ENCODE results near the gene RAB29. TPM values are rescaled to one million over a fixed set of nuclear protein-coding genes. Genes with fewer than 3 reads are reported as not detected.
"Not testable (repeated sequence)": the region's sequence is repeated elsewhere in the genome, so short reads cannot be mapped to it uniquely, and the experiment has no call there.

Gene RAB29, protein sequence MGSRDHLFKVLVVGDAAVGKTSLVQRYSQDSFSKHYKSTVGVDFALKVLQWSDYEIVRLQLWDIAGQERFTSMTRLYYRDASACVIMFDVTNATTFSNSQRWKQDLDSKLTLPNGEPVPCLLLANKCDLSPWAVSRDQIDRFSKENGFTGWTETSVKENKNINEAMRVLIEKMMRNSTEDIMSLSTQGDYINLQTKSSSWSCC
- 21.6 and 24.4 TPM in 2 replicates for total RNA-seq

DNA sequence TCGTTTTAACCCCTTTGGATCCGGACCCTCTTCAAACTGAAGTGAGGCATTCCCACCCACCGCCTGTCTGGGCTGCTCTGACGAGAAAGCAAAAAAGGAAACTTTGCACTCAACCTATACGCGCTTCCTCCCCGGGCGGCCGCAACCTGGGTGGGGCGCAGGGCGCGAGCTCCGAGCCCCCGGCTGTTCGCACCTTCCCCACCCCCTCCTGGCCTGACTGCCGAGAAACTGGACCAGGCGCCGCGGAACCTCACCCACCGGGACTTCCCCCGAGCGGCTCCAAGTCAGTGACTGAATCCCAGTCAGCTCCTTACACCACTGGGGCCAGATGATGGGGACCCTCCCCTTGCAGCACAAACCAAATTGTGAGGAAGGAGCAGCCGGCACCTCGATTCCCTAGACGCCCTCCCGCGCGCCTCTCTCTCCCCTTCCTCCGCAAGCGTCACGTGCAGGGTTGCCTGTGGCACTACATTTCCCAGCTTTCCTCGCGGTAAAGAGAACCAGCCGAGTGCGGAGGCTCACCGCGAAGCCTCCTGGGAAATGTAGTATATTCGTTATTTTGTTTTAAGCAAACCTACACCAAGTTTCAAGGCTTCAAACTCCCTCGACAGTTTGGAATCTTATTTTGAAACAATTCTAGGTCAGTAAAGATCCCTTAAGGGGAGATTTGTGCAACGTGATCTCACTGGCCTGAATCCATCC lies at the start of gene RAB29:
Gene RAB29, minus strand, starts transcription at position 468 of the 702 bp plus-strand sequence. CDS start 526 bp downstream, outside the sequence.
- Histone ChIP-seq H3K4me3 (ENCODE audit: low read depth, low read length) (peak within 1 kb of the TSS; percentile 93), H3K27me3 (ENCODE audit: control insufficient read depth, insufficient read depth, low read length) (no peaks in the 10 kb centered on the region), H3K36me3 (ENCODE audit: control insufficient read depth, insufficient read depth, low read length) (no peaks in the 10 kb centered on the region)
- no peak for DNase-seq (ENCODE audit: low read depth)
- TF ChIP-seq, protein P1, sequence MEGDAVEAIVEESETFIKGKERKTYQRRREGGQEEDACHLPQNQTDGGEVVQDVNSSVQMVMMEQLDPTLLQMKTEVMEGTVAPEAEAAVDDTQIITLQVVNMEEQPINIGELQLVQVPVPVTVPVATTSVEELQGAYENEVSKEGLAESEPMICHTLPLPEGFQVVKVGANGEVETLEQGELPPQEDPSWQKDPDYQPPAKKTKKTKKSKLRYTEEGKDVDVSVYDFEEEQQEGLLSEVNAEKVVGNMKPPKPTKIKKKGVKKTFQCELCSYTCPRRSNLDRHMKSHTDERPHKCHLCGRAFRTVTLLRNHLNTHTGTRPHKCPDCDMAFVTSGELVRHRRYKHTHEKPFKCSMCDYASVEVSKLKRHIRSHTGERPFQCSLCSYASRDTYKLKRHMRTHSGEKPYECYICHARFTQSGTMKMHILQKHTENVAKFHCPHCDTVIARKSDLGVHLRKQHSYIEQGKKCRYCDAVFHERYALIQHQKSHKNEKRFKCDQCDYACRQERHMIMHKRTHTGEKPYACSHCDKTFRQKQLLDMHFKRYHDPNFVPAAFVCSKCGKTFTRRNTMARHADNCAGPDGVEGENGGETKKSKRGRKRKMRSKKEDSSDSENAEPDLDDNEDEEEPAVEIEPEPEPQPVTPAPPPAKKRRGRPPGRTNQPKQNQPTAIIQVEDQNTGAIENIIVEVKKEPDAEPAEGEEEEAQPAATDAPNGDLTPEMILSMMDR (IDR thresholded peaks at IDR 0.05; ENCODE audit: insufficient read depth, low read length, poor library complexity, severe bottlenecking): no peak

GRCh38 chr1:205824180-205824579 lies 48.9 kb upstream of the RAB29 start:
- TF ChIP-seq, protein P1 (IDR thresholded peaks at IDR 0.05; ENCODE audit: insufficient read depth, low read length, poor library complexity, severe bottlenecking): no peak
- H3K4me3 ChIP-seq (ENCODE audit: low read depth, low read length): no peak overlapping the region
- no peak for DNase-seq (ENCODE audit: low read depth)
- peaks cover 13% of the 10 kb centered on the region for H3K27me3 ChIP-seq (ENCODE audit: control insufficient read depth, insufficient read depth, low read length)
- H3K36me3 ChIP-seq (ENCODE audit: control insufficient read depth, insufficient read depth, low read length): no peaks in the 10 kb centered on the region

DNA sequence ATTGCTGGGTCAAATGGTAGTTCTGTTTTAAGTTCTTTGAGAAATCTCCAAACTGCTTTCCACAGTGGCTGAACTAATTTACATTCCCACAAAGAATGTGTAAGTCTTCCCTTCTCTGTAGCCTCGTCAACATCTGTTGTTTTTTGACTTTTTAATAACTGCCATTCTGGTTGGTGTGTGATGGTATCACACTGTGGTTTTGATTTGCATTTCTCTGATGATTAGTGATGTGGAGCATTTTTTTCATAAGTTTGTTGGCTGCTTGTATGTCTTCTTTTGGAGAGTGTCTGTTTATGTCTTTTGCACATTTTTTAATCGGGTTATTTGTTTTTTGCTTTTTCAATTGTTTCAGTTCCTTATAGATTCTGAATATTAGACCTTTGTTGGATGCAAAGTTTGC lies 48.0 kb upstream of the RAB29 start:
- not testable (repeated sequence) for H3K36me3 ChIP-seq (ENCODE audit: control insufficient read depth, insufficient read depth, low read length); DNase-seq (ENCODE audit: low read depth); H3K4me3 ChIP-seq (ENCODE audit: low read depth, low read length)
- peaks cover 13% of the 10 kb centered on the region for H3K27me3 ChIP-seq (ENCODE audit: control insufficient read depth, insufficient read depth, low read length)

- H3K4me3 ChIP-seq (ENCODE audit: low read depth, low read length): no peak overlapping the region
- DNase-seq (ENCODE audit: low read depth): no peak
- no peaks in the 10 kb centered on the region for H3K36me3 ChIP-seq (ENCODE audit: control insufficient read depth, insufficient read depth, low read length)
- H3K27me3 ChIP-seq (ENCODE audit: control insufficient read depth, insufficient read depth, low read length): peaks cover 11% of the 10 kb centered on the region
- TF ChIP-seq, protein P1 (IDR thresholded peaks at IDR 0.05; ENCODE audit: insufficient read depth, low read length, poor library complexity, severe bottlenecking): no peak
Measured at GRCh38 chr1:205822397-205822796, 47.1 kb upstream of the RAB29 start.

DNA sequence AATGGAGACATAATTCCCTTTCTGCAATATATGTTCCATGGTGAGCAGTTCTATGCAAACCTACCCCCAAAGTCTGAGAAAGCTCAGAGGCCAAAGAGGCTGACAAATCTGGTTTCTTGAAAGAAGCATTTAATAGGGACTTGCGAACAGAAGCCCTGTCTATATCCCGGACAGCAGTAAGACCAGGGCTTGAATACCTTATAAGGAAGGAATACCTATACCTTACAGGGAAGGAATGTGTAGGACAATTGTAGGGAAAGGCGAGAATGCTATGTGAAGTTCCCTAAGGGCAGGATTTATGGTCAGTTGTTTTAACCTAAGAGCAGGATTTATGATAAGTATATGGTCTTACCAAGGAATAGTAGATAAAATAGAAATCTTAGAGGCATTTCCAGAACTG lies 42.7 kb upstream of the RAB29 start:
- TF ChIP-seq, protein P1 (IDR thresholded peaks at IDR 0.05; ENCODE audit: insufficient read depth, low read length, poor library complexity, severe bottlenecking): no peak
- no peaks in the 10 kb centered on the region for H3K36me3 ChIP-seq (ENCODE audit: control insufficient read depth, insufficient read depth, low read length)
- H3K27me3 ChIP-seq (ENCODE audit: control insufficient read depth, insufficient read depth, low read length): no peaks in the 10 kb centered on the region
- no peak overlapping the region for H3K4me3 ChIP-seq (ENCODE audit: low read depth, low read length)
- DNase-seq (ENCODE audit: low read depth): no peak

DNA sequence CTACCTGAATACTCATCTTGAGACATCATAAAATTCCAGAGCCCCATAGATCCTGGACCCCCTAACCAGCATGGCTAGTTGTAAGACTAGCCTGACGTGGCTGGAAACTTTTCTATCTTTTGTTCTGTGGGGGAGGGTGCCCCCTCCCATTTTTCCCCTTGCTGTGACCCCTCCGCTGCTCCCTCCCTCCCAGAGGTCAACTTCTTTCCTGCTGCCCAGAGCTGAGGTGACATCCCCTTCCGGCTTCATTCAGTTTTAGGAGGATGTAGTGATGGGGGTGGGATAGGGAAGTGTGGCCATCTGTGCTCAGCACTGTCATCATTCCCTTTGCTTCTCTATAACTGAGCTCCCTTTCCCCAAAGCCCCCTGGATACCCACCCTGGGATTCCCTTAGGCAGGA lies 42.1 kb upstream of the RAB29 start:
- TF ChIP-seq, protein P1 (IDR thresholded peaks at IDR 0.05; ENCODE audit: insufficient read depth, low read length, poor library complexity, severe bottlenecking): no peak
- H3K27me3 ChIP-seq (ENCODE audit: control insufficient read depth, insufficient read depth, low read length): no peaks in the 10 kb centered on the region
- H3K4me3 ChIP-seq (ENCODE audit: low read depth, low read length): no peak overlapping the region
- DNase-seq (ENCODE audit: low read depth): no peak
- H3K36me3 ChIP-seq (ENCODE audit: control insufficient read depth, insufficient read depth, low read length): no peaks in the 10 kb centered on the region

Data from kidney epithelial cell (primary cell).